ENCODE results near the gene ATF5.

Gene ATF5

GRCh38 chr19:49910179-49910578, 18.8 kb upstream of the ATF5 start:
- Histone ChIP-seq H3K27me3 (ENCODE audit: insufficient read depth, poor library complexity, severe bottlenecking) (no peaks in the 10 kb centered on the region), H3K36me3 (ENCODE audit: low read depth) (peaks cover 49% of the 10 kb centered on the region), H3K4me1 (ENCODE audit: insufficient read depth, poor library complexity, severe bottlenecking) (no peaks in the 10 kb centered on the region), H3K9me3 (ENCODE audit: severe bottlenecking) (no peaks in the 10 kb centered on the region), H3K27ac (ENCODE audit: poor library complexity, severe bottlenecking) (no peak overlapping the region), H3K4me3 (ENCODE audit: severe bottlenecking) (no peak overlapping the region)
- no peak for DNase-seq (ENCODE audit: low spot score)
- no peak for TF ChIP-seq CTCF (IDR thresholded peaks at IDR 0.05; ENCODE audit: poor library complexity, severe bottlenecking)
- no peak for ATAC-seq (ENCODE audit: low read depth)

DNA sequence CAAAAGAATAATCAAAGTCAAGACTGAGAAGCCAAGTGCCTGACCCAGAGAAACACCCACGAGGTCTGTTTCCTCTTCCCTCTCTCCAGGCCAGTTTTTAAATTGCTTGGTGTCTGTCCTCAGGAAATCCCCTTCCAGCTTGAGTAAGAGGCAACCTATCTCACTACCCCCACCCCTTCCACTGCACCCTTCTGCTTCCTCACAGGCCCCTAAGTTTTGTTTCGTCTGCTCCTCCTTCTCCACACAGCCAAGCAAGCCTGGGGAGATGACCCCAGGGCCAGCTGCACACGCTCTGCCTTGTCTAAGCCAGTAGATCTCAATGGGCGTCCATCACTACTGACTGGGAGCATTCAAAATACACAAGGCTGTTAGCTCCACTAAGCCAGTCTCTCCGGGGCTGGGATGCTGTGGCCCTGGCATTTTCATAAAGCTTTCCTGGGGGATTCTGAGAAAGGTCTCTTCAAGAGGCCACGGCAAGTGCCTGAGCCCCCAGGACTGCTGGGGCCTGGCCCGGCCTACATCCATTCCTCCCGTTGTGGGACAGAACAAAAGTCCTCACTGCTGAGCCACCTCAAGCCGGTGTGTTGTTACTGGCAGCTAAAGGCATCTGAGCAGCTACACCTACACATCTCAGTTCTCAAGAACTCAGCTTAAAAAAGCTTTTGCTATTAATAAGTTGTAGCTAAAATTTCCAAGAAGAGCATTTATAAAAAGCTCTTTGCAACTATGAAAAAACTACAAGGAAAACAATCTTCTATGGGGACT, 17.4 kb upstream of the ATF5 start:
- H3K36me3 ChIP-seq (ENCODE audit: low read depth): peaks cover 56% of the 10 kb centered on the region
- no peak overlapping the region for H3K4me3 ChIP-seq (ENCODE audit: severe bottlenecking)
- H3K4me1 ChIP-seq (ENCODE audit: insufficient read depth, poor library complexity, severe bottlenecking): no peaks in the 10 kb centered on the region
- DNase-seq (ENCODE audit: low spot score) (no peak), ATAC-seq (ENCODE audit: low read depth) (no peak)
- no peak for TF ChIP-seq CTCF (IDR thresholded peaks at IDR 0.05; ENCODE audit: poor library complexity, severe bottlenecking)
- no peak overlapping the region for H3K27ac ChIP-seq (ENCODE audit: poor library complexity, severe bottlenecking)
- H3K9me3 ChIP-seq (ENCODE audit: severe bottlenecking): no peaks in the 10 kb centered on the region
- no peaks in the 10 kb centered on the region for H3K27me3 ChIP-seq (ENCODE audit: insufficient read depth, poor library complexity, severe bottlenecking)

- Histone ChIP-seq H3K4me1 (ENCODE audit: insufficient read depth, poor library complexity, severe bottlenecking) (no peaks in the 10 kb centered on the region), H3K4me3 (ENCODE audit: severe bottlenecking) (no peak overlapping the region), H3K36me3 (ENCODE audit: low read depth) (peaks cover 58% of the 10 kb centered on the region), H3K27ac (ENCODE audit: poor library complexity, severe bottlenecking) (no peak overlapping the region), H3K9me3 (ENCODE audit: severe bottlenecking) (no peaks in the 10 kb centered on the region), H3K27me3 (ENCODE audit: insufficient read depth, poor library complexity, severe bottlenecking) (no peaks in the 10 kb centered on the region)
- DNase-seq (ENCODE audit: low spot score): no peak
- ATAC-seq (ENCODE audit: low read depth): no peak
- TF ChIP-seq CTCF (IDR thresholded peaks at IDR 0.05; ENCODE audit: poor library complexity, severe bottlenecking): no peak
Measured at GRCh38 chr19:49912965-49913685, 15.9 kb upstream of the ATF5 start.

- Histone ChIP-seq H3K4me3 (ENCODE audit: severe bottlenecking) (no peak overlapping the region), H3K9me3 (ENCODE audit: severe bottlenecking) (no peaks in the 10 kb centered on the region), H3K4me1 (ENCODE audit: insufficient read depth, poor library complexity, severe bottlenecking) (no peaks in the 10 kb centered on the region), H3K27me3 (ENCODE audit: insufficient read depth, poor library complexity, severe bottlenecking) (no peaks in the 10 kb centered on the region), H3K27ac (ENCODE audit: poor library complexity, severe bottlenecking) (no peak overlapping the region), H3K36me3 (ENCODE audit: low read depth) (peaks cover 55% of the 10 kb centered on the region)
- ATAC-seq (ENCODE audit: low read depth) (no peak), DNase-seq (ENCODE audit: low spot score) (no peak)
- TF ChIP-seq CTCF (IDR thresholded peaks at IDR 0.05; ENCODE audit: poor library complexity, severe bottlenecking): no peak
Measured at GRCh38 chr19:49913720-49914119, 15.3 kb upstream of the ATF5 start.

DNA sequence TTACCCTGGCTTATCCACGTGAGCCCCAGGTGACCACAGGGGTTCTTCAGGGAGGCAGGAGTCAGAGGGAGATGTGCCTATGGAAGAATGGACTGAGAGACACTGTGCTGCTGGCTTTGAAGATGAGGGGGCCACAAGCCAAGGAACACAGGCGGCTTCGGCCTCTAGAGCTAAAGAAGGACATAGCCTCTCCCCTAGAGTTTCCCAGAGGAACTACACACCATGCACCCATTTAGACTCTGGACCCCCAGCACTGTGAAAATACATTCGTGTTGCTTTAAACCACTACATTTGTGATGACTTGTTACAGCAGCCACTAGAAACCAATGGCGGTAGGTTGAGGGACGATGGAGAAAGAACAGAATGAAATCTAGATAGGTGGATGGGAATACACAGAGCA, 13.7 kb upstream of the ATF5 start:
- TF ChIP-seq CTCF (IDR thresholded peaks at IDR 0.05; ENCODE audit: poor library complexity, severe bottlenecking): no peak
- no peaks in the 10 kb centered on the region for H3K4me1 ChIP-seq (ENCODE audit: insufficient read depth, poor library complexity, severe bottlenecking)
- H3K27me3 ChIP-seq (ENCODE audit: insufficient read depth, poor library complexity, severe bottlenecking): no peaks in the 10 kb centered on the region
- H3K9me3 ChIP-seq (ENCODE audit: severe bottlenecking): no peaks in the 10 kb centered on the region
- DNase-seq (ENCODE audit: low spot score) (no peak), ATAC-seq (ENCODE audit: low read depth) (no peak)
- no peak overlapping the region for H3K27ac ChIP-seq (ENCODE audit: poor library complexity, severe bottlenecking)
- no peak overlapping the region for H3K4me3 ChIP-seq (ENCODE audit: severe bottlenecking)
- H3K36me3 ChIP-seq (ENCODE audit: low read depth): peaks cover 47% of the 10 kb centered on the region

Measured in RWPE2 (cell line).